ENCODE results near the gene C11orf97. TPM values are rescaled to one million over a fixed set of nuclear protein-coding genes. Genes with fewer than 3 reads are reported as not detected.
A peak's percentile ranks its signal among the peaks of the same experiment; 100 is the strongest.
"Not testable (repeated sequence)": the region's sequence is repeated elsewhere in the genome, so short reads cannot be mapped to it uniquely, and the experiment has no call there.

Gene C11orf97
- total and polyA plus RNA-seq, 4 experiments from 2014 or later: not detected

- Histone ChIP-seq H3K4me3 (ENCODE audit: low read length in 2 of 2) (no peak overlapping the region), H3K9me3 (ENCODE audit: control insufficient read depth in 1 of 2, low read length in 2 of 2) (no peaks in the 10 kb centered on the region), H3K4me1 (ENCODE audit: insufficient read depth, low read length) (peaks cover 47% of the 10 kb centered on the region), H3K36me3 (ENCODE audit: insufficient read depth, low read length) (no peaks in the 10 kb centered on the region), H3K27me3 (ENCODE audit: insufficient read depth, low read length) (no peaks in the 10 kb centered on the region), H3K27ac (ENCODE audit: low read depth, low read length) (peak overlapping the region; percentile 83)
- DNase-seq: no peak
- H3K27me3 Mint-ChIP-seq: no peaks in the 10 kb centered on the region
- ChIA-PET CTCF (ENCODE audit: partially characterized antibody) (interaction anchor here (1.1 kb wide), 1 partner anchor 26 kb away, joined by 3 read pairs; no protein-coding TSS in a partner anchor), POLR2A (ENCODE audit: partially characterized antibody) (interaction anchor here (1.2 to 1.8 kb wide), 2 partner anchors 53 to 804 kb away, joined by 3 to 9 read pairs; partner anchors contain the start of genes C11orf54 and TAF1D)
- peaks cover 8 to 12% of the 10 kb centered on the region in 2 donors for H3K36me3 Mint-ChIP-seq
- intact Hi-C loops (cut with micrococcal nuclease): loop anchor here (2.0 kb wide), 2 partner anchors 27 to 1245 kb away; partner anchors contain the start of gene CEP57
- peaks cover 35 to 52% (median 45%) of the 10 kb centered on the region in 4 donors for H3K4me1 Mint-ChIP-seq
- peak overlapping the region in 6 of 7 donors; percentile 42 to 74 (median 64) for H3K27ac Mint-ChIP-seq
- peak overlapping the region; percentile 72 to 83 (median 81) for H3K4me3 Mint-ChIP-seq
- H3K9me3 Mint-ChIP-seq: peaks cover 0 to 3% (median 0%) of the 10 kb centered on the region in 8 donors
Measured at GRCh38 chr11:94545264-94546161, 33.3 kb downstream of the C11orf97 start.

- POLR2A ChIA-PET (ENCODE audit: partially characterized antibody): interaction anchor here (1.2 kb wide), 1 partner anchor 54 kb away, joined by 3 read pairs; no protein-coding TSS in a partner anchor
- Histone ChIP-seq H3K27me3 (ENCODE audit: insufficient read depth, low read length) (no peaks in the 10 kb centered on the region), H3K36me3 (ENCODE audit: insufficient read depth, low read length) (no peaks in the 10 kb centered on the region), H3K27ac (ENCODE audit: low read depth, low read length) (no peak overlapping the region), H3K4me1 (ENCODE audit: insufficient read depth, low read length) (peaks cover 47% of the 10 kb centered on the region), H3K9me3 (ENCODE audit: control insufficient read depth in 1 of 2, low read length in 2 of 2) (no peaks in the 10 kb centered on the region), H3K4me3 (ENCODE audit: low read length in 2 of 2) (no peak overlapping the region)
- H3K9me3 Mint-ChIP-seq: peaks cover 0 to 3% (median 0%) of the 10 kb centered on the region in 8 donors
- CTCF ChIA-PET (ENCODE audit: partially characterized antibody): no interaction called here
- peak overlapping the region in 3 of 7 donors; percentile 62 to 71 (median 67) for H3K27ac Mint-ChIP-seq
- H3K4me3 Mint-ChIP-seq: peak overlapping the region; percentile 72 to 83 (median 81)
- no peaks in the 10 kb centered on the region for H3K27me3 Mint-ChIP-seq
- DNase-seq: no peak
- peaks cover 36 to 54% (median 45%) of the 10 kb centered on the region in 4 donors for H3K4me1 Mint-ChIP-seq
- intact Hi-C loops (cut with micrococcal nuclease): no loop called here
- H3K36me3 Mint-ChIP-seq: peaks cover 8 to 13% of the 10 kb centered on the region in 2 donors
Measured at GRCh38 chr11:94546162-94546470, 33.9 kb downstream of the C11orf97 start.

DNA sequence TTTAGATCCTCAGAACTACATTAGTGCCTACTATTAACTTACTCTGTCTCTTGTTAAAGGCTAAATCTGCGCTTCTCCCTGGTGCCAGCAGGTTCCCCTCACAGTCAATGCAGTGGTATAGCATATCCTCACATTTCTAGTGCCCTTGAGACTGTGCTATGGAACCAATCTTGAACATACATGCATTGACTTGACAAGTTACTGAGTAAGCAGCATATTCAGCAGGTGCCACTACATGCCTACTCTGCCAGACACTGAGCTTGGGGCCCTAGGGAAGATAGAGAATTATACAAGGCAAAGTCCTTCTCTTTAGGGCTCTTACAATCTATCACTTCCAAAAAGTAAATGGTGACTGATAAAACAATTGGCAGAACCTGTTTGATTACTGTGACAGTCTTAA, 34.6 kb downstream of the C11orf97 start:
- peaks cover 36 to 54% (median 45%) of the 10 kb centered on the region in 4 donors for H3K4me1 Mint-ChIP-seq

DNA sequence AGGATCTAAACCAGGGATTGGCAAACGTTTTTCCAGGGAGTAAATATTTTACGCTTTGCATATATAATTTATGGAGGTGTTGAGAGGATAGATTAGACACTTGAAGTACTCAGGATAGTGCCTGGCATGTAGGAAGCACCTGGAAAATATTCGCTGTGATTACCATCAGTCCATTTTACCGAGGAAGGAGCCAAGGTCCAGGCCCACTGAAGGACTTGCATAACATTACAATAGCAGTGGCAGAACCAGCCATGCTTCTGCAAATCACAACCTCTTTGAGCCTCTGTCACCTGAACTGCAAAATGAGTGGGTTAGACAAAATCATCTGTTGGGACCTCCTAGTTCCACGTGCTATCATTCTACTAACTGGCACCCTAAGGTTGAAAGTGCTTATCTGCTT, 36.9 kb downstream of the C11orf97 start:
- Mint-ChIP-seq H3K27me3 (no peaks in the 10 kb centered on the region), H3K27ac (no peak overlapping the region), H3K36me3 (peaks cover 3 to 13% of the 10 kb centered on the region in 2 donors), H3K4me3 (no peak overlapping the region), H3K4me1 (peaks cover 29 to 41% (median 36%) of the 10 kb centered on the region in 4 donors), H3K9me3 (peaks cover 0 to 3% (median 0%) of the 10 kb centered on the region in 8 donors)
- H3K4me1 ChIP-seq (ENCODE audit: insufficient read depth, low read length): peaks cover 40% of the 10 kb centered on the region
- no peak for DNase-seq
- no peak overlapping the region for H3K27ac ChIP-seq (ENCODE audit: low read depth, low read length)
- H3K27me3 ChIP-seq (ENCODE audit: insufficient read depth, low read length): no peaks in the 10 kb centered on the region
- intact Hi-C loops (cut with micrococcal nuclease): no loop called here
- no peaks in the 10 kb centered on the region for H3K9me3 ChIP-seq (ENCODE audit: control insufficient read depth in 1 of 2, low read length in 2 of 2)
- ChIA-PET CTCF (ENCODE audit: partially characterized antibody) (no interaction called here), POLR2A (ENCODE audit: partially characterized antibody) (no interaction called here)
- no peaks in the 10 kb centered on the region for H3K36me3 ChIP-seq (ENCODE audit: insufficient read depth, low read length)
- no peak overlapping the region for H3K4me3 ChIP-seq (ENCODE audit: low read length in 2 of 2)

More for the DNA sequence above, 34.6 kb downstream of the C11orf97 start:
- Mint-ChIP-seq H3K27ac (peak overlapping the region in 3 of 7 donors; percentile 5 to 76 (median 8)), H3K36me3 (peaks cover 8 to 13% of the 10 kb centered on the region in 2 donors), H3K4me3 (peak overlapping the region; percentile 29 to 82 (median 61)), H3K9me3 (peaks cover 0 to 3% (median 0%) of the 10 kb centered on the region in 8 donors), H3K27me3 (no peaks in the 10 kb centered on the region)
- ChIA-PET CTCF (ENCODE audit: partially characterized antibody) (interaction anchor here (1.3 kb wide), 1 partner anchor 24 kb away, joined by 3 read pairs; no protein-coding TSS in a partner anchor), POLR2A (ENCODE audit: partially characterized antibody) (no interaction called here)
- Histone ChIP-seq H3K27ac (ENCODE audit: low read depth, low read length) (no peak overlapping the region), H3K27me3 (ENCODE audit: insufficient read depth, low read length) (no peaks in the 10 kb centered on the region), H3K4me1 (ENCODE audit: insufficient read depth, low read length) (peaks cover 47% of the 10 kb centered on the region), H3K9me3 (ENCODE audit: control insufficient read depth in 1 of 2, low read length in 2 of 2) (no peaks in the 10 kb centered on the region), H3K4me3 (ENCODE audit: low read length in 2 of 2) (no peak overlapping the region), H3K36me3 (ENCODE audit: insufficient read depth, low read length) (no peaks in the 10 kb centered on the region)
- intact Hi-C loops (cut with micrococcal nuclease): no loop called here
- DNase-seq: no peak

DNA sequence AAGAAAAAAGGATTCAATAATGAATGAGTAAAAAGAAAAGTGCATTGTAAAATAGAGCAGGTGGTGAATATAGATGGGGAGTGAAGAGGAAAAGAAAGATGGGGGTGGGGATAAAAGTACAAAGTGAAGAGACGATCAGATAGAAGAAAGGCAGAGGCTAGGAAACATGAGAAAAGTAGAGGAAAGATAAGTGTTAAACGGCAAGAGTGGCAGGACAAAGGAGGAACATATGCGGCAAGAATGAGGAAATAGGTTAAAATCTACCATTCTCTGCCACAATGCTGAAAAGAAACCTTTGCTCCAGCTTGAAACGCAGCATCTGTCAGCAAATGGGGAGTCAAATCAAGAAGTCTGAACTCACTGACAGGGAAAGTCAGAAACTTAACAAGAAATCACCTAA, 38.3 kb downstream of the C11orf97 start:
- Mint-ChIP-seq H3K4me1 (peaks cover 28 to 38% (median 33%) of the 10 kb centered on the region in 4 donors), H3K27ac (peak overlapping the region in 1 of 7 donors; percentile 49), H3K9me3 (peaks cover 0 to 3% (median 0%) of the 10 kb centered on the region in 8 donors), H3K27me3 (no peaks in the 10 kb centered on the region), H3K36me3 (peaks cover 3 to 13% of the 10 kb centered on the region in 2 donors), H3K4me3 (no peak overlapping the region)
- ChIA-PET CTCF (ENCODE audit: partially characterized antibody) (no interaction called here), POLR2A (ENCODE audit: partially characterized antibody) (no interaction called here)
- Histone ChIP-seq H3K36me3 (ENCODE audit: insufficient read depth, low read length) (no peaks in the 10 kb centered on the region), H3K4me3 (ENCODE audit: low read length in 2 of 2) (no peak overlapping the region), H3K27ac (ENCODE audit: low read depth, low read length) (no peak overlapping the region), H3K9me3 (ENCODE audit: control insufficient read depth in 1 of 2, low read length in 2 of 2) (no peaks in the 10 kb centered on the region), H3K27me3 (ENCODE audit: insufficient read depth, low read length) (no peaks in the 10 kb centered on the region), H3K4me1 (ENCODE audit: insufficient read depth, low read length) (peaks cover 31% of the 10 kb centered on the region)
- no peak for DNase-seq
- intact Hi-C loops (cut with micrococcal nuclease): no loop called here

DNA sequence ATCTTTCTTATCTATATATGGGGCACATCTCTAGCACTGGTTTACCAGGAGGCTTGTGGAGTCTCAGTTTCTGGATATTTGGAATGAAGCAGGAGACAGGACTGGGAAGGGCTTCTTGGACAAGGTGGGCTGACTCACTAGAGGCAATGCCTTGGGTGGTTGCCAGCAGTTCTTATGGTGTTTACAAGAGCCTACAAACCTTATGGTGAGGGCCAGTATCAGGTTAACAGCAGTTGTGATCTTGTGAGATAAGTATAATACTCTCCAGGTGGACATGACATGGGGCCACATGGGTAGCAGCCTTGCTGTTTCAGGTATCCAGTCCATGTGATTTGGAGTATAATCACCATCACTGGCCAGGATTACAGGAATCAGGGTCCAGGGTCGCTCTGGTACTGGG, 41.7 kb downstream of the C11orf97 start:
- H3K27me3 ChIP-seq (ENCODE audit: insufficient read depth, low read length): no peaks in the 10 kb centered on the region
- H3K9me3 Mint-ChIP-seq: peaks cover 0 to 3% (median 0%) of the 10 kb centered on the region in 8 donors
- H3K36me3 ChIP-seq (ENCODE audit: insufficient read depth, low read length): no peaks in the 10 kb centered on the region
- peaks cover 0 to 7% of the 10 kb centered on the region in 2 donors for H3K36me3 Mint-ChIP-seq
- no peak overlapping the region for H3K27ac Mint-ChIP-seq
- CTCF ChIA-PET (ENCODE audit: partially characterized antibody): no interaction called here
- no peak overlapping the region for H3K4me3 Mint-ChIP-seq
- no peaks in the 10 kb centered on the region for H3K9me3 ChIP-seq (ENCODE audit: control insufficient read depth in 1 of 2, low read length in 2 of 2)
- POLR2A ChIA-PET (ENCODE audit: partially characterized antibody): no interaction called here
- no peak for DNase-seq
- H3K27ac ChIP-seq (ENCODE audit: low read depth, low read length): no peak overlapping the region
- H3K4me3 ChIP-seq (ENCODE audit: low read length in 2 of 2): no peak overlapping the region
- H3K27me3 Mint-ChIP-seq: no peaks in the 10 kb centered on the region
- H3K4me1 ChIP-seq (ENCODE audit: insufficient read depth, low read length): peaks cover 4% of the 10 kb centered on the region
- intact Hi-C loops (cut with micrococcal nuclease): no loop called here
- H3K4me1 Mint-ChIP-seq: peaks cover 8 to 15% (median 12%) of the 10 kb centered on the region in 4 donors

- H3K27ac Mint-ChIP-seq; H3K27ac ChIP-seq (ENCODE audit: low read depth, low read length); H3K36me3 ChIP-seq (ENCODE audit: insufficient read depth, low read length); H3K27me3 Mint-ChIP-seq; H3K36me3 Mint-ChIP-seq; H3K4me1 ChIP-seq (ENCODE audit: insufficient read depth, low read length); H3K4me3 Mint-ChIP-seq; DNase-seq; intact Hi-C loops (cut with micrococcal nuclease); H3K4me1 Mint-ChIP-seq; CTCF ChIA-PET (ENCODE audit: partially characterized antibody); H3K4me3 ChIP-seq (ENCODE audit: low read length in 2 of 2); H3K9me3 Mint-ChIP-seq; H3K27me3 ChIP-seq (ENCODE audit: insufficient read depth, low read length); POLR2A ChIA-PET (ENCODE audit: partially characterized antibody); H3K9me3 ChIP-seq (ENCODE audit: control insufficient read depth in 1 of 2, low read length in 2 of 2): not testable (repeated sequence)
Measured at GRCh38 chr11:94555752-94556329, 43.6 kb downstream of the C11orf97 start.

All from CD4-positive, alpha-beta memory T cell (primary cell).